ENCODE measurements around the gene TYW1B.
"Not testable (repeated sequence)": the region's sequence is repeated elsewhere in the genome, so short reads cannot be mapped to it uniquely, and the experiment has no call there.

GRCh38 chr7:72829687-72830354, 1.8 kb upstream of the TYW1B start:
- TF ChIP-seq CTCF (IDR thresholded peaks at IDR 0.05; ENCODE audit: extremely low read depth in 1 of 2, insufficient read depth in 1 of 2, low read depth in 1 of 2, low read length in 2 of 2): peak; percentile 20 to 21
- TF ChIP-seq POLR2AphosphoS5 (IDR thresholded peaks at IDR 0.05; ENCODE audit: insufficient read depth, low read depth, low read length); EZH2 (IDR thresholded peaks at IDR 0.05; ENCODE audit: borderline replicate concordance, low read depth, low read length, severe bottlenecking); MAX (IDR thresholded peaks at IDR 0.05; ENCODE audit: insufficient read depth, insufficient read length); POLR2A (IDR thresholded peaks at IDR 0.05; ENCODE audit: low read depth, low read length): not testable (repeated sequence)
